NCI-H446 (cell line): ENCODE results near the gene VARS2.

Experiments
- DNase-seq, 2 experiments: peaks; one replicate each; lab custom pipeline; 2025; lab: John Stamatoyannopoulos, UW

The VARS2 gene

GRCh38 chr6:30928677-30929076, 14.6 kb downstream of the VARS2 start:
- DNase-seq = no peak

DNA sequence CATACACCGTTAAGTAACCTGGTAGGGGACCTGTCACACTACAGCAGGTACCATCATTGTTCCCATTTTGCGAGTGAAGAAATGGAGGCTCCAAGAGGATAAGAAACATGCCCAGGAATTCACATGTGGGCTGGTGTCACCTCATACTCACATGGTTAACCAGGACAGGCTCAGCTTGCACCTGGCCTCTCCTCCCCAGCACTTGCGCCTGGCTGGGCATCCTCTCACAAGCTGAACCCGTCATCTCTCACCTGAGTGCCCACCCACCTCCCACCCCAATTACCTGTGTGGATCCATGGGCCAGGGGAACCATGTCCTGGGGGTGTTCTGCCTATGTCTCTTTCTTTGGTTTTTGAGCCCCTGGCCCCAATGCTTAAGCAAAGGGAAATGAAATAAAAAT, 16.5 kb downstream of the VARS2 start:
- DNase-seq = no peak

DNA sequence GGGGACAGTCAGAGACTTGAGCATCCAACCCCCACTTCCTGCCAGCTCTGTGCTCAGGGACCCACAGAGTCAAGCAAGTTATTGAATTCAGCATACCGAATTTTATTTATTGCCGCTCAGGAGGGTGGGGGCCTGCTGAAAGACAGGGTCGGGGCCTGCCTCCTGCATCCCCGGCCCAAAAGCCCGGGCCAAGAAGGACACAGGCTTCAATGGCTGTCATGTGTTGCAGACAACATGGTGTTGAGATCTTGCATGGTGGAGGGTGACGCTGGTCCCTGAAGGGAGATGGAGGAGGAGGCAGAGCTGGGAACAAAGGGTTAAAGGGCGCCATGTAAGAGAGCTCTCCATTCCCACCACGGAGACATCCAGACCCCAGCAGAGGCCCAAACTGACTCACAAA, 17.2 kb downstream of the VARS2 start:
- DNase-seq = no peak

GRCh38 chr6:30931969-30932645, 18.1 kb downstream of the VARS2 start, which contains the start of gene SFTA2:
Gene SFTA2 (minus strand): TSS chr6:30932170. CDS start chr6:30932096, 74 bp downstream.
- no peak for DNase-seq

- DNase-seq = no peak
Observed at GRCh38 chr6:30932665-30933365, 18.8 kb downstream of the VARS2 start.

- no peak for DNase-seq
Observed at GRCh38 chr6:30935018-30935417, 21.0 kb downstream of the VARS2 start.

- no peak for DNase-seq
Observed at GRCh38 chr6:30937265-30937664, 23.2 kb downstream of the VARS2 start.

DNA sequence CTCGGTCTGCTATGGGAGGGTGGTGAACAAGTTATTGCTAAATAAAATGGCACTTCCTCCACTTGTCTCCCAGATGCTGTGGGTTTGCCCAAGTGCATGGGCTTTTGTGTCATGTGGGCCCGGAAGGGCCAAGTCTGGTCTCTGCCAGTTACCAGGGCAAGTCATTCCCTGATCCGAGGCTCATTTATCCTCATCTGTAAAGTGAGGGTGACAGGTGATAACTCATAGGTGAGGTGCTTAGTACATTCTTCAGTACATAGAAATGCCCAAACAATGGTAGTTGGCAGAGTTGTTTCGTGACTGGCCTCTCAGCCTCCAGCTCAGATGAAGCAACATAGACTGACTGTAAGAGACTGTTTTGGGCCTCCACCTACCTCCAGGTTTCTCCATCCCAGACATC, 24.7 kb downstream of the VARS2 start:
- no peak for DNase-seq

DNA sequence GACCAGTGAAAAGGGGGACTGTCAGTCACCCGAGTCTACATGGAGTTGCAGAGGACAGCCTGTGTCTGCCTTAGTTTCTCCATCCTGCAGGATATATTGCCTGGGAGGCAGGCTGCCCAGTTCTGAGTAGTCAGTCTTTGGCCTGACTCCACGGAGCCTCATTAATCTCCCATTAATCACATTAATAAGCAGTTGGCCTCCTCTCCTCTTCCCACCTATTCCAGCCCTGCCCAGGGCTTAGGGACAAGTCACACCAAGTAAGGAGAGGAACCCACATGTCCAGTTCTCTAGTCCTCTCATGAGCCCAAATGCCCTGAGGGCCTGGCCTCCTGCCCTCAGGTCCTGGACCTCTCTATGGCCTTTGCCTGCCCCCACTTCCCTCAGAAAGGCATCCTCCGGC, 25.4 kb downstream of the VARS2 start:
- peak in 1 of 2 experiments; percentile 19 for DNase-seq

DNA sequence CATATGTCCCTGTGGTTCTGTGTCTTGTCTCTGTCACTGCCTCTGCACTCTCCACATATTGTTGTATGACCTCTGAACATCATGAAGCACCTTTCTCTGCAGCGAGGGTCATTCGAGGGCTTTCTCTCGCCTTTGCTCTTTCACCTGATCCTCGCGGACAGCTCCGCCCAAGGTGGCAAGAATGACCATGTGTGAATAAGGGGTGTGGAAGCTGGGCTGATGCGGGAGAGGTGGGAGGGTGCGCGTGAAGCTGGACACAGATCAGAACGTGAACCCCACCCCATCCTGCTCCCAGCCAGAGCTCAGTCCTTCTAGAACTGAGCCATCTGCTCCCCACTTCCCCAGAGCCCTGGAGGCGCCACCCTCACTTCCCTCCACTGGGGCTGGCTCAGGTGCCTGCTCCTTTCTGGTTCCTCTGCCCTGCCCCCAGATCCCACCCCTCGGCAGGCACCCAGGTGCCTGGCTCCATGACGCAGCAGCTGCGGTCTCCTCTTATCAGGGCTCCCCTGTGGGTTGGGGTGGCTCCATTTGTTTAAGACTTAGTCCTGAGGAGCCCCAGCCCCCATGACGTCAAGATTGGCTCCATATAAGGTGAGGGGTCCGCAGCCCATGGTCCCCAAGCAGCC, 26.4 kb downstream of the VARS2 start, which contains the start of gene MUCL3:
Gene MUCL3 (plus strand): TSS at position 613 of the 626 bp plus-strand sequence. CDS start 27 bp downstream, outside the sequence.
- no peak for DNase-seq

- no peak for DNase-seq
Observed at GRCh38 chr6:30942338-30943060, 28.5 kb downstream of the VARS2 start.

DNA sequence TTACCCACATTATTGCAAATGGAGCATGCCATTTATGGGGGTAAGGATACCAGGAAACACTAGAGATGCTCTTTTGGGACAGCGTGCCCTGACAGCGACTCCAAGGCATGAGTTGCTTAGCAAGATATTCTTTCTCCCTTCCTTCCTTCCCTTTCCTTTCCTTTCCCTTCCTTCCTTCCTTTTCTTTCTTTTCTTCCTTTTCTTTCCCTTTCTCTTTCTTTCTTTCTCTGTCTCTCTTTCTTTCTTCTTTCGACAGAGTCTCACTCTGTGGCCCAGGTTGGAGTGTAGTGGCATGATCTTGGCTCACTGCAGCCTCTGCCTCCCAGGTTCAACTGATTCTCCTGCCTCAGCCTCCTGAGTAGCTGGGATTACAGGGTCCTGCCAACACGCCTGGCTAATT, 30.0 kb downstream of the VARS2 start:
- no peak for DNase-seq

GRCh38 chr6:30945281-30945680, 31.2 kb downstream of the VARS2 start:
- no peak for DNase-seq

- no peak for DNase-seq
Observed at GRCh38 chr6:30947231-30947630, 33.2 kb downstream of the VARS2 start.

DNA sequence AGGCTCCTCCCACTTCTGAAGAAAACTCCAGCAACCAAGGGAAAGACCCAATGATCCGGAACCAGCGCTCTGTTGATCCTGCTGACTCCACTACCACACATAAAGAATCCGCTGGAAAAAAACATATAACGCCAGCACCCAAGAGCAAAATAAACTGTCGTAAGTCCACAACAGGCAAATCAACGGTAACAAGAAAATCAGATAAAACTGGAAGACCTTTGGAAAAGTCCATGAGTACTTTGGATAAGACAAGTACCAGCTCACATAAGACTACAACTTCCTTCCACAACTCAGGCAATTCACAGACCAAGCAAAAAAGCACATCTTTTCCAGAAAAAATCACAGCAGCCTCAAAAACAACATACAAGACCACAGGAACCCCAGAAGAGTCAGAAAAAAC, 34.8 kb downstream of the VARS2 start:
- DNase-seq = no peak

- no peak for DNase-seq
Observed at GRCh38 chr6:30951907-30952469, 38.0 kb downstream of the VARS2 start.

GRCh38 chr6:30954631-30955366, 40.8 kb downstream of the VARS2 start:
- no peak for DNase-seq

DNA sequence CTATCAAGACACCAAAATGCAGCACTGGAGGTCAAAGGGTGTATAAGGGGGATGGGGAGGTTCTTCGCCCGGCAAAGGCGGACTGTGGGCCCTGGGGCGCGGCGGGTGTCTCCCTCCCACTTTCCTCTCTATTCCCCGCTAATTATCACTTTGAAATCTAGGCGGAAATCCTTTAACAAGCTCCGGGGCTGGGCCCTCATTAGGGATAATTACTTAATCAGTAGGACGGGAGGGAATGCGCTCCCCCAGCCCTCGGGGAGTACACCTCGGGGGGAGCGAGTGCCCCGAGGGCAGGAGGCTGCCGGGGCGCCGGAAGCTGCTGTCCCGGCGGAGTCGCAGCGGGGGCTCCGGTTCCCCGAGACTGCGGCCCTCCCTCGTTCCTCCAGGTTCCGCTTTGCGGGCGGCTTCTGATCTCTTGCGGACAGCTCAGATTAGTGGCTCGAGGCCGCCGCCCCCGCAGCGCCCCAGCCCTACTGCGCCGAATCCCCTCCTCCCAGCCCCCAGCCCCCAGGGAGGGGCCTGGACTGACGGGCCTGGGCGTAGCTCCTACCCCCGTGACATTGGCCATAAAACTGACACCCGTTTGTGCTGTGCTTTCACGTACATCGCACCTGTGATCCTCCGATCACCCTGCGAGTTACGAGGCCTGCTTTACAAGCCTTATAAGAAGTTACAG, 41.5 kb downstream of the VARS2 start:
- no peak for DNase-seq

- no peak for DNase-seq
Observed at GRCh38 chr6:30957716-30958115, 43.7 kb downstream of the VARS2 start.

- no peak for DNase-seq
Observed at GRCh38 chr6:30960907-30961673, 47.1 kb downstream of the VARS2 start.
